Activated T-cell treated with anti-CD3 and anti-CD28 coated beads for 24 hours (primary cell): ENCODE measurements around the gene ZNRF1.

ENCODE experiments used
- DNase-seq: peaks from one replicate; pipeline ENCODE4 v3.0.0-alpha.2; 2020; ENCODE audit warnings: low read depth

ZNRF1 gene

DNA sequence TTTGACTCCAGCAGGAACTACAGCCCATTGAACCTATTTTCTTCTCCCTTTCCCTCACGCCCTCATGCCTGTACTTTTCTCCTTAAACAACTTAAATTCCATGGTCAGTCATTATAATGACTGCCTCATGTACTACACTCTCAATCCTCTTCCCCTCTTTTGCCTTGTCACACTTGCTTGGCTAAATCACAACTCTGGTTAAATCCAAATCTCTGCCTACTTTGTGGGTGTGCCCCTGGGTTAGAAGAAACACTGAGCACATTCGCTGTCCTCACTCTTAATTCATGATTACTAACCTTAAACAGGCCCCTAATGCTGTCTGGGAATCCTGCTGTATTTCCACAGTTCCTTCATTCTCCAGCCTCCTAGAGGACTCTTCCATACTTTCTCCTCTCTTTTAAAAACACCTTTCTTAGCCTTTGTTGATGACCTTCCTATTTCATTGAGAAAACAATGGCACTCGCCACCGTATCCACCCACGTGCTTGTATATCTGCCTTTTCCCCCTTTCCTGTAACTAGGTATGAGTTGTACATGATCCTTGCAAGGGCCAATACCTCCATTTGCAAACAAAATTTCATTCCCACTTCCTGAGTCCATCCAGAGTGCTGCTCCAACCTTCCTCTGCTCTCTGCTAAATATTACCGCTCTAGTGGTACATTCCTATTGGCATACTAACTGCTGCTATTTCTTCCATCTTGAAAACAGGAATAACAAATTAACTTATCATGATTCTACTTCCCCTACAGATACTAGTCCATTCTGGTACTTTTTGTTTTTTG is 28.9 kb downstream of the ZNRF1 start:
- no peak for DNase-seq

GRCh38 chr16:75028544-75029135 is 29.8 kb downstream of the ZNRF1 start:
- DNase-seq: no peak

- DNase-seq: no peak
Observed at GRCh38 chr16:75029854-75030253, 31.0 kb downstream of the ZNRF1 start.

- DNase-seq: no peak
Observed at GRCh38 chr16:75032655-75033054, 33.8 kb downstream of the ZNRF1 start.

- DNase-seq: no peak
Observed at GRCh38 chr16:75035410-75035968, 36.7 kb downstream of the ZNRF1 start.

DNA sequence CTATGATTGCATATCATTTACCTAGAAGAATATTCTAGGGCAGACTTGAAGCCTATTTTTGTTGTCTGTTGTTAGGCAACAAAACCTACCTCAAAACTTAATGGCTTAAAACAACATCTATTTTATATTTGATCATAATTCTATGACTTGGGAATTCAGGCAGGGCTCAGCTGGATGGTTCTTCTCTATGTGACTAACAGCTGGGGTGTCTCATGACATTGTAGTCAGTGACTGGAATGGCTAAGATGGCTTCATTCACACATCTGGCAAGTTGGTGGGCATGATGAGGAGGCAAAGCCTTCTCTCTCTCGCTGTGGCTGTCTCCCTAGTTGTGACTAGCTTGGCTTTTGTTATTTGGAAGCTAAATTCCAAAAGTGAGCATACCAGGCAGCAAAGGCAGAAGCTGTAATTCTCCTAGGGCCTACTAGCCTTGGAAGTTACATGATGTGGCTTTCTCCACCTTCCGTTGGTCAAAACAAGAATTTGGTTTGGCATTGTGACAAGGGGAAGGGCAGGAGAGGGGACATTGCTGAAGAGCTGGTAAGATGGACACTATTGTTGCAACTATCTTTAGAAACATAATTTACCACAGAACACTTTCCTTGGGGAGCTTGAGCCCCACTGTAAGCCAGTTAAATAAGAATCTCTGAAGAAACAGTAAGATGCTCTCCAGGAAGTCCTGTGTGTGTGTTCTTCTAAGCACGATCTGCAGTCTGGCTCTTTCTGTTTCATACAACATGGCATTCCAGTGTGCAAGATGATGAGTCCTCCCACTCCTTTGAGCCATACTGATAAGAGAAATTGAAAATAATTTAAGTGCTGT is 39.4 kb downstream of the ZNRF1 start:
- DNase-seq: no peak

DNA sequence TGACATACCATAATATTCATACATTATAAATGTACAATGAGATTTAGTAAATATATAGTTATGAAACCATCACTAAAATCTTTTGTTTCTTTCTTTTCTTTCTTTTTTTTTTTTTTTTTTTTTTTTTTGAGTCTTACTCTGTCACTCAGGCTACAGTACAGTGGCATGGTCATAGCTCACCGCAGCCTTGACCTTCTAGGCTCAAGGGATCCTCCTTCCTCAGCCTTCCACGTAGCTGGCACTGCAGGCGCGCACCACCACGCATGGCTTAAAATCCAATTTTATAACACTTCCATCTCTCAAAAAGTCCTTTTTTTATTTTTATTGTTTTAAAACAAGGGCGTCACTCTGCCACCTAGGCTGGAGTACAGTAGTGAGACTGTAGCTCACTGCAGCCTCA is 41.1 kb downstream of the ZNRF1 start:
- no peak for DNase-seq

DNA sequence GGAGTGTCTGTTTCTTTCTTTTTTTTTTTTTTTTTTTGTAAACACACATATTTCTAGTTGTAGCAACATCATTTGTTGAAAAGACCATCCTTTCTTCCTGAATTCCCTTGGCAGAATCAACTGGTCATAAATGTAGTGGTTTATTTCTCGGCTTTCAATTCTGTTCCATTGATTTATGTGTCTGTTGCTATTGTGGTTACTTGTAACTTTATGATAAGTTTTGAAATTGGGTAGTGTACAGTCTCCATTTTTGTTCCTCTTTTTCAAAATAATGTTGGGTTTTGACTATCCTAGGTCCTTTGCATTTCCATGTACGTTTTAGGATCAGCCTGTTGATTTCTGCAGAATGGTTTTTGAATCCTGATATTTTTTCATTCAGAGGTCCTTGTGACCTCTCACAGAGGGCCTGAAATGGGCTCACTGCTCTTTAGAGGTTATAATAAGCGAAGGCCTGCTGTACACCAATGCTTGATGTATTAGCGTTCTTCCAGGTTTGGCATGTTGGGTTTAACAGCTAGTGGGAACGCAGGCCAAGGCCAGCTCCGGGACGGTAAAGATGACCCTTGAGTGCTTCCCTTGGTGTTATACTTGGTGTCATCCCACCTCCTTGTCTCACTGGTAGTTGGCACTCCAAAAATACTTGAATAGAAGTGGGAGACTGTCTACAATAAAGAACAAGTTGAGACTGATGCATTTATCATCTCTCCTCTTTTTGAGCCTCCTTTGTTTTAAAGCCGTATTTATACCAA is 43.8 kb downstream of the ZNRF1 start:
- DNase-seq: no peak

DNA sequence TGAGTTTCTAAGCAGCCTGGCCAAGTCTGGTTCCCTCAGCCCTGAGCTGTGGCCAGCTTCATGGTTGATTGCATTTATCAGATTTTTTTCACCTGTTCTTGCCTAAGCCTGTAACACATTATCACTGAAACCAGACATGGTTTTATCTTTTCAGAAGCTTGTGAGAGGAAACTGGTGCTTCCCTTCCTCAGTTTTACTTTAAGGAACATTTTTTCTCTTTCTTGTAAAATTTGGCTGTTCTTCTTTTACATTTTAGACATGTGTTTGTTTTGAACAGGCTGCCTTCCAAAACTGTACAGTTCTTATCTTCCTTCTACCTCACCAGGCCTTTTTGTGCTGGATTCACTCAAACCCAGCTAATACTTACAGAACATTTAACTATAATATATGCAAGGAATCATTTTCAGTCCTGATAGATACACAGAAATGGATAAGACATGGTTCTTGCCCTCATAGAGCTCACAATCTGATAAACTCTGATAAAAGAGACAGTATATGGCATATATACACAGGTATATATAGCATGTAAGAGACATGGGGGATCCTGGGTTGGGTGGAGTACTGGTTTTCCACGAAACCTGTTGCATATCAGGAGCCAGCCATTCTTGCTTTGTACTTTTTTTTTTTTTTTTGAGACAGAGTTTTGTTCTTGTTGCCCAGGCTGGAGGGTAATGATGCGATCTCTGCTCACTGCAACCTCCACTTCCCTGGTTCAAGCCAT is 44.5 kb downstream of the ZNRF1 start:
- no peak for DNase-seq

DNA sequence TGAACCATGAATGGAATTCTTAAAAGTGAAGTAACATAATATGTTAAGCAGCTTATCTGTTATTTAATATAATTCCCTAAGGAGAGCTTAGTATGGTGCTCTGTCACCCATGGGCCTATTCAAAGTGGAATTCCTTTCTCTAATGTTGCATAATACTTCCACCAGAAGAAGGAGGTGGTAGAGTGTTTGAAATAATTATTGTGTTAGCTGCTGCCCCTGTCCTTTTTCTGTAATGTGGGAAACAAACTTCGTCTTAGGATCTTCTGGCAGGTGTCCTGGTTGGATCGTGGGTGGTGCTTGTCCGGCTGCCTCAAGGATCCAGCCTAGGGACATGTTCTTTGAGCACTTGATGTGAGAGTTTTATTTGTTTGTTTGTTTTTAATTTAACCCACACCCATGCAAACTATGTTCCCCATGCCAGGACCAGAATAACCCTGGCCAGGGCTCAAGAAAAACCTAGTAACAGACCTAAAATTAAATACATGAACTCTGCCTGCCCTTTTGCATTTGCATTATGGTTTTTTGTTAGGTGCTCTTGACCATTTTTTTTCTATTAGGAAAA is 46.1 kb downstream of the ZNRF1 start:
- DNase-seq: no peak

DNA sequence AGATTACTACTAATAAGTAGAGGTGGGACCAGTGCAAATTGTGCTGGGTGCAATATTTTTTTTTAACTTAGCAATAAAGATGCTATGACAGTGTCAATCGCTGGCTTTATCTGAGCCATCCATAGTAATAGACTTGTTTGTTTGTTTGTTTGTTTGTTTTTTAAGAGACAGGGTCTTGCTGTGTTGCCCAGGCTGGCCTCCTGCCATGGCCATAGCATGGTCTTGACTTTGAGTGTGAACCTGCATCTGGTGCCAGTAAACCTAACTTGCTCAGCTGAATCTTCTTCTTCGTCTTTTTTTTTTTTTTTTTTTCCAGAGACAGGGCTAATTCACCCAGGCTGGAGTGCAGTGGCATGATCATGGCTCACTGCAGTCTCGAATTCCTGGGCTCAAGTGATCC is 46.6 kb downstream of the ZNRF1 start:
- no peak for DNase-seq

DNA sequence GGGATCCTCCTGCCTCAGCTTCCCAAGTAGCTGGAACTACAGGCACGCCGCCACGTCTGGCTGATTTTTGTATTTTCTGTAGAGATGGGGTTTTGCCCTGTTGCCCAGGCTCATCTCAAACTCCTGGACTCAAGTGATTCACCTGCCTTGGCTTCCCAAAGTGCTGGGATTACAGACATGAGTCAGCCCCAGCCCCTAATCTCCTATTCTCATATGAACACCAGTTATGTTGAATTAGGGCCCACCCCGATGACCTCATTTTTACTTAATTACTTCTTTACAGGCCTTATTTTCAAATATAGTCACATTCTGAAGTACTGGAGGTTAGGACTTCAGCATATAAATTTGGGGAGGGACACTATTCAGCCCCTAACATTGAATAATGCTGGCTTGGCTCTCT is 49.2 kb downstream of the ZNRF1 start:
- DNase-seq: no peak

DNA sequence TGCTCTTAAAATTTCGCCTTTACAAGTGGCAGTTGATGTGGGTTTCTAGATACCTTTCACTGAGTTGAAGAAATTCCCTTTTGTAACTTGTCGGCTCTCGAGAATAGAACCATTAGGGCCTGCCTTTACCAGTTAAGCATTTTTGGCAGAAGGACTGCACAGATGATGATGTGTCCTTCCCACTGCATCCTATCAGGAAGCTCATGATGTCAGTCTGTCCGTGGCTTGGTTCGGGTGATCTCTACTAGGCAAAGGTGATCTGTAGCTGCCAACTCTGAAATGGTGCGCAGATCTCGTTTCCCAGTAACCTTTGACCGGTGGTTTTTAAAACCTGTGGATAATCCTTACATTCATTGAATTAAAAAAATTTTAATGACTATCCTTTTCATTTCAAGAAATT is 49.7 kb downstream of the ZNRF1 start:
- DNase-seq: no peak

DNA sequence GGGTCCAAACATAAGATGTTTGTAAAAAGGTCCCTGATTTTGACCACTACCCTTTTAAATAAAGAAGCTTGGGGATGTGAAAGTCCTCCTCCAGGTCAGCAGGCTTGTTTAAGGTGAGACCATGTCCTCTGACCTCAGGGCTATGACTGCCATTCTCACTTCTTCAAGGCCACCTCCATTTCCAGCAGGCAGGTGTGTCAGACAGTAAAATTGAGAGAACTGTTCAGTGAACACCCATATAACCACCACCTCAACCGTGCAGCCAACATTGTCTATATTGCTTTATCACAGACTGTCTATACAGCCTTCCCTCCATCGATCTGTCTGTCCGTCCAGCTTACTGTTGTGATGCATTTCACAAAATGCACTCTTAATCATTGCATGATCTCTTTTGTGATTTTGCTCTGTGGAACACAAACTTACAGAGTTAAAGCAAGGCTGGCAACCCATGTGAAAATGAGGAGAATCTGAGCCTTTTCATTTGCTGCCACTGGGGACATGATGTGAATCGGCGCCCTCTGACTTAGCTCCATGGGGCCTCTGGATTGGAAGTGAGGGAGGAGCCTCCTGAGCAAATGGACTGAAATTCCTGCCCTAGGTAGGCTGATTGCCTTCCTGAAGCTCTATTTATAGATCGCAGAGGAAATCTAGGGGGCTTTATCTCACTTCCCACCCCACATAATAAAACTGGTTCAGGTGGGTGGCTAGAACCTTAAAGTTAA is 53.8 kb downstream of the ZNRF1 start:
- DNase-seq: no peak

DNA sequence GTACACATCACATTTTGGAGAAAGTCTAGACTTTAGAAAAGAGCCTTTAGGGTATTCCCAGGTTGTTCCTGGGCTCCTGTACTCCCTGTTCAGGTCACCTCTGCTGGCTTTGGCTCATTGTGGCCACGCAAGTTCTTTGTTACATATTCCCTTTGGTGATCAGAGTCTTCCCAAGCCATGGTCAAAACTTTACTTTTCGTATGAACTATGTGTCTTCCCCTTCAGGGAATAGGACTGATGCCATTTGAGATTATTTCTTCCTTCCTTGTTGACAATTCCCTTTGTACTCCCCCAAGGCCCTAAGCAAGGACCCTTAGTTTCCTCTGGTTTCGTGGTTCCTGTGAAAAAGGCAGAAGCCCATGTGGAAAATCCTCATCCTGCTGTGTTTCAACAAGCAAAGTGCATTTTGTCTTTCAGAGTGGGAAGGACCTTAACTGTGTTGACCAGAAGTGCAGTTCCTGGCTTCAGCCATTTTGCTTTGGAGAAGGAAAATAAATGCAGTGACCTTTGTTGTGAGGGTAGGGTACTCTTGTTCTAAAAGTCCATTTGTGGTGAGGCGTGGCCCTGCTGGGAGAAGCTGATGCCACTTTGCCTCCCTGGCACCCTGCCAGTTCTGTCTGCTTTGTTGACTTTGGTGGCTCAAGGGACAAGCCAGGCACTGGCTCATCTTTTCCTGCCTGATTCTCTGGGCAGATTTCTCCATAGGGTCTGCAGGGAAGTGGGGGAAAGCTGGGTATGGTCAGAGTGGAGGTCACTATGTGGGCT is 55.1 kb downstream of the ZNRF1 start:
- no peak for DNase-seq

GRCh38 chr16:75054556-75054947 is 55.7 kb downstream of the ZNRF1 start:
- no peak for DNase-seq

DNA sequence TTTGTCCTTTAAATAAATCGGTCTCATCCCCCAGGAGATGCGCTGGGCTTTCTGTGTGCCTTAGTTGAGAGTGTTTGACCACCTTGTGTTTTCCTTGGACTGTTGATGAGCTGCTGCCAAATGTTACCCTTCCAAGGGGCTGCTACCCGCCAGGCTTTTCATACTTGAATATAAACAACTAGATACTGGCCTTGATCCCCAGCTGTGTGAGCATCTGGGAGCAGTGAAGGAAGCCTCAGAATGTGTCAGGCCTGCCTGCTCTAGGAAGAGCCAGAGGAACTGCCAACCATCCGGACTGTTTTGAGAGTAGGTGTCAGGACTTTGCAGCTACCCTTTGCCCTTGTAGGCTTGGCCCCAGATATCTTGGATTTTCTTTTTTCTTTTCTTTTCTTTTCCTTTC is 60.0 kb downstream of the ZNRF1 start:
- DNase-seq: no peak

DNA sequence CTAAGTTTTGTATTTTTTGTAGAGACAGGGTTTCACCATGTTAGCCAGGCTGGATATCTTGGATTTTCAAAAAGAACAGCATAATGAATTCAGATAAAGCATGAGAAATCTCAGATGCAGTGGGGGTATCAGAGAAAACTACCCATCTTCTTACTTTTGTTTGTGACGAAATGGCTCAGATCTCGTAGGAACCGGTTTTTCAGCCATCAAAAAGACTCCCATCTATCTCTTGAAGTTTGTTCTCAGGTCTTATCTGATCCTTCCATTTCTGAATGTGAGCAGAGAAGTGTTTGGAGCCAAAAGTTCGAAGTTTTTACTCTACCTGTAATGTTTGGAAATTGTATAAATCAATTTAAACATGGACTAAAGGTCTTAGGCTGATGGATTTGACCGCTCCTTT is 60.6 kb downstream of the ZNRF1 start:
- no peak for DNase-seq

DNA sequence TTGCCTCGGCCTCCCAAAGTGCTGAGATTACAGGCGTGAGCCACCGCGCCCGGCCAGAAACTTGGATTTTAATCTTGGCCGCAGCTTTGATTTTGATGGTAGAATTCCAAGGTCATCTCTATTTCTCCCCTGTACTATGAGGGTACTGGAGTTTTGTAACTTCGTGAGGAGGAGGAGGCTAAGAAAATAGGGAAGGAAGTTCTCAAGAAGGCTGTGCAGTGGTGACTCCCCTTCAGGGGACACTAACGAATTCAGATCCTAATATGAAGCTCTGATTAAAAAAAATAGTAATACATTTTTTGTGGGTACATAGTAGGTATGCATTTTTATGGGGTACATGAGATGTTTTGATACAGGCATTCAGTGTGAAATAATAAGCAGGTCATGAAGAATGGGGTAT is 61.9 kb downstream of the ZNRF1 start:
- DNase-seq: no peak

GRCh38 chr16:75061669-75062068 is 62.8 kb downstream of the ZNRF1 start:
- no peak for DNase-seq
